A673 (cell line): Measurements from ENCODE around the gene ABT1. TPM values are rescaled to one million over a fixed set of nuclear protein-coding genes. Genes with fewer than 3 reads are reported as not detected.

Experiments
- BruUV-seq: library from RNA; stranded (reverse); fragments of 400-500 nt; replicated peaks from 2 replicates; lab custom pipeline; 2021; lab: Mats Ljungman, UMichigan
- CTCF ChIA-PET: fragments of 300-600 bp; sonication (Branson Sonifier 250); formaldehyde crosslinking; loops from one replicate; lab custom pipeline; 2022; ENCODE audit warnings: antibody characterized with exemption; lab: Charles Lee
- POLR2A ChIA-PET: fragments of 300-600 bp; sonication (Branson Sonifier 250); formaldehyde crosslinking; loops from one replicate; lab custom pipeline; 2022; ENCODE audit warnings: antibody characterized with exemption; ENCODE audit not compliant: low non-redundant PET; lab: Charles Lee
- DNase-seq: peaks from one replicate; pipeline ENCODE4 v3.0.0-alpha.2; 2015; ENCODE audit warnings: low spot score
- H3K27ac ChIP-seq: fragments of 200-600 bp; sonication (generic); 2 replicates; pipeline ENCODE4 v1.5.1; 2016; ENCODE audit warnings: mixed run types, low read depth, mild to moderate bottlenecking, mixed read lengths, antibody characterized with exemption, low read length; ENCODE audit not compliant: poor library complexity, severe bottlenecking
- H3K27me3 ChIP-seq: fragments of 200-600 bp; sonication (generic); replicated peaks from 2 replicates; pipeline ENCODE4 v1.6.1; 2017; ENCODE audit warnings: mixed run types, low read depth, mild to moderate bottlenecking, mixed read lengths, antibody characterized with exemption, low read length; ENCODE audit not compliant: insufficient read depth, poor library complexity
- H3K36me3 ChIP-seq: fragments of 200-600 bp; sonication (generic); 2 replicates; pipeline ENCODE4 v1.6.1; 2016; ENCODE audit warnings: mixed run types, mild to moderate bottlenecking, mixed read lengths, antibody characterized with exemption, low read length; ENCODE audit not compliant: insufficient read depth, poor library complexity, severe bottlenecking
- H3K4me1 ChIP-seq: fragments of 200-600 bp; sonication (generic); 2 replicates; pipeline ENCODE4 v1.6.1; 2017; ENCODE audit warnings: mixed run types, mild to moderate bottlenecking, mixed read lengths, antibody characterized with exemption, low read length; ENCODE audit not compliant: insufficient read depth, poor library complexity, severe bottlenecking
- H3K4me3 ChIP-seq: fragments of 200-600 bp; sonication (generic); 2 replicates; pipeline ENCODE4 v1.5.1; 2016; ENCODE audit warnings: low read depth, mixed run types, mild to moderate bottlenecking, mixed read lengths, low read length; ENCODE audit not compliant: poor library complexity, severe bottlenecking
- H3K9me3 ChIP-seq: fragments of 200-600 bp; sonication (generic); 2 replicates; pipeline ENCODE4 v1.6.1; 2016; ENCODE audit warnings: mixed run types, low read depth, mild to moderate bottlenecking, mixed read lengths, antibody characterized with exemption, low read length; ENCODE audit not compliant: poor library complexity, severe bottlenecking
- CTCF ChIP-seq: fragments of 300-800, 200-600 bp; sonication (generic); conservative IDR thresholded peaks from 2 replicates; pipeline ENCODE4 v1.5.1; 2017; ENCODE audit warnings: low read depth, mild to moderate bottlenecking, antibody characterized with exemption, low read length, moderate library complexity, mixed read lengths
- EZH2 ChIP-seq: fragments of 200-600 bp; sonication (generic); IDR thresholded peaks from 2 replicates; pipeline ENCODE4 v1.6.1; 2017; ENCODE audit warnings: borderline replicate concordance, low read depth, mild to moderate bottlenecking, mixed read lengths, antibody characterized with exemption, low read length; ENCODE audit not compliant: poor library complexity, severe bottlenecking
- intact Hi-C: fragments of 100-400 bp; cut with micrococcal nuclease; formaldehyde crosslinking; loops from one replicate; pipeline ENCODE4 v1.10.0; 2022; ENCODE audit not compliant: unreplicated experiment
- total RNA-seq: library from RNA; stranded (reverse); gene quantifications from 2 replicates; pipeline ENCODE4 v1.2.3, GENCODE V29; 2021

Gene ABT1
- total RNA-seq, 1 experiment from 2014 or later: 18.1 TPM

DNA sequence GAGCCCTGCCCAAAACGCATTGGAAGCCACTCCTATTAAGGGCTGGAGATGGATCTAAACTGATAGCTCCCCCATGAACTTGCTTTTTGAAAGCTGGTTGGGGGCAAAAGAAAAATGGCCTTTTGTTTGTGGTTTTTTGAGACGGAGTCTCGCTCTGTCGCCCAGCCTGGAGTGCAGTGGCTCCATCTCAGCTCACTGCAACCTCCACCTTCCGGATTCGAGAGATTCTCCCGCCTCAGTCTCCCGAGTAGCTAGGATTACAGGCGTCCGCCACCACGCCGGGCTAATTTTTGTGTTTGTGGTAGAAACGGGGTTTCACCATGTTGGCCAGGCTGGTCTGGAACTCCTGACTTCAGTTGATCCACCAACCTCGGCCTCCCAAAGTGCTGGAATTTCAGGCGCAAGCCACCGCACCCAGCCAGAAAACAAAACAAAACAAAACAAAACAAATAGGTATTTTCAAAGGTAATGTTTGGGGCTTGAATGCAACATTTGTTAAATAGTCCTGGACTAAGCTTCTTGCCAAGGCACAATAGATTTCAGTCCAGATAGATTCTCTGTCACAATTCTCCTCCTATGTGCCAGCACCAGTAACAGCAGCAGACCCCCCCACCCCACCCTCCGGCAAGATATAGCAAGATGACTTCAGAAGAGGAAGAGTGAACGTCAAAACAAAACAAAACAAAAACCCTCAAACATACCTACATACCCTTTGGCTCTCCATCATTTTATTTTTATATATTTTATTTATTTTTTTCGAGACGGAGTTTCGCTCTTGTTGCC is 26.5 kb upstream of the ABT1 start:
- Histone ChIP-seq H3K27ac (no peak overlapping the region), H3K4me3 (no peak overlapping the region), H3K9me3 (no peaks in the 10 kb centered on the region), H3K4me1 (peaks cover 3% of the 10 kb centered on the region), H3K36me3 (no peaks in the 10 kb centered on the region), H3K27me3 (no peaks in the 10 kb centered on the region)
- ChIA-PET POLR2A (no interaction called here), CTCF (no interaction called here)
- intact Hi-C loops: no loop called here
- BruUV-seq: no TSS peak
- no peak for DNase-seq
- no peak for TF ChIP-seq EZH2
- no peak for TF ChIP-seq CTCF

- POLR2A ChIA-PET: interaction anchor here (0.6 to 0.7 kb wide), 2 partner anchors 247 to 415 kb away, joined by 4 to 13 read pairs; no protein-coding TSS in a partner anchor
These were observed 25.0 kb upstream of the ABT1 start for GRCh38 chr6:26571592-26572296.

More at GRCh38 chr6:26571592-26572296, 25.0 kb upstream of the ABT1 start:
- no peaks in the 10 kb centered on the region for H3K9me3 ChIP-seq
- peaks cover 3% of the 10 kb centered on the region for H3K4me1 ChIP-seq
- intact Hi-C loops: loop anchor here (1.0 kb wide), 2 partner anchors 25 to 34 kb away; partner anchors contain the start of gene ABT1
- H3K4me3 ChIP-seq: peak overlapping the region; percentile 67
- H3K27ac ChIP-seq: peak overlapping the region; percentile 85
- no peak for TF ChIP-seq CTCF
- no peak for TF ChIP-seq EZH2
- no peaks in the 10 kb centered on the region for H3K27me3 ChIP-seq
- TSS peak; percentile 97 for BruUV-seq
- H3K36me3 ChIP-seq: no peaks in the 10 kb centered on the region
- DNase-seq: peak; percentile 95
- CTCF ChIA-PET: interaction anchor here (0.6 to 1.7 kb wide), 6 partner anchors 24 to 525 kb away, joined by 3 to 33 read pairs (median 10); partner anchors contain the start of genes ABT1 and HMGN4
